ENCODE measurements around the gene TOMM34. TPM values are rescaled to one million over a fixed set of nuclear protein-coding genes. Genes with fewer than 3 reads are reported as not detected.

TOMM34 gene
- total RNA-seq, 1 experiment from 2014 or later, result 37.5 TPM

DNA sequence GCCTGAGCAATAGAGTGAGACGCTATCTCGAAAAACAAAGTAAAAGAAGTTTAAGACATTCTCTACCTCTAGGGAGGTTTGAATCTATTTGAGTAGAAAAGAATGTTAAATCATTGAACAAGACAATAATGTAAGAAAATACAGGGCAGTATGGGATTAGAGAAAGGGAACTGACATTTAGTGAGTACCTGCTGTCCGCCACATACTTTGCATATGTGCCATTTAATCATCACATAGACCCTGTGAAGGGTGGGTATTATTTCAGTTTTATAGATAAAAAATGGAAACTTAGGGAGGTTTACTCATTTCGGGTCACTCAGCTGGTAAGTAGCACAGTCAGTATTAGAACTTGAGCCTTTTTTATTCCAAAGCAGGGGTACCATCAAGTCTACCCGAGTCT, 37.5 kb upstream of the TOMM34 start:
- no peak for DNase-seq

More for the DNA sequence above, 37.5 kb upstream of the TOMM34 start:
- Histone ChIP-seq H2BK120ac (ENCODE audit: low read depth, low read length, poor library complexity, severe bottlenecking) (no peak overlapping the region), H3K9ac (ENCODE audit: extremely low read depth, insufficient read length, low read length) (no peak overlapping the region), H3K27ac (ENCODE audit: insufficient read length, low read depth, low read length) (no peak overlapping the region), H2BK20ac (ENCODE audit: low read depth, low read length, poor library complexity, severe bottlenecking) (no peak overlapping the region), H2BK12ac (ENCODE audit: insufficient read length, low read depth, low read length) (no peak overlapping the region), H3T11ph (ENCODE audit: low read length) (no peak overlapping the region), H4K8ac (replicated peaks; ENCODE audit: insufficient read length, low read depth, low read length) (no peak overlapping the region), H3K27me3 (ENCODE audit: insufficient read depth, low read length) (no peaks in the 10 kb centered on the region), H2AFZ (ENCODE audit: low read length) (no peak overlapping the region), H3K14ac (ENCODE audit: insufficient read depth, low read length) (no peak overlapping the region), H3K56ac (ENCODE audit: insufficient read length, low read depth, low read length) (no peak overlapping the region), H3K18ac (ENCODE audit: insufficient read length, low read depth, low read length) (no peak overlapping the region), H3K23me2 (ENCODE audit: insufficient read length, low read depth, low read length, poor library complexity, severe bottlenecking) (no peaks in the 10 kb centered on the region), H3K4me2 (ENCODE audit: insufficient read depth, insufficient read length, low read length) (no peak overlapping the region), H4K20me1 (ENCODE audit: control insufficient read depth, insufficient read depth, insufficient read length) (no peaks in the 10 kb centered on the region), H3K4me1 (ENCODE audit: insufficient read depth, low read length) (no peaks in the 10 kb centered on the region), H3K79me1 (ENCODE audit: insufficient read depth, low read depth, low read length, poor library complexity, severe bottlenecking) (no peaks in the 10 kb centered on the region), H4K5ac (ENCODE audit: insufficient read length, low read depth, low read length) (no peak overlapping the region), H3K9me3 (ENCODE audit: control insufficient read depth, low read depth, low read length) (no peaks in the 10 kb centered on the region), H2BK5ac (ENCODE audit: insufficient read length, low read length) (no peak overlapping the region), H3K79me2 (ENCODE audit: insufficient read depth, low read length) (no peaks in the 10 kb centered on the region), H4K91ac (ENCODE audit: insufficient read length, low read depth, low read length) (no peak overlapping the region), H3K4ac (ENCODE audit: low read depth, low read length) (no peak overlapping the region), H3K23ac (ENCODE audit: insufficient read length, low read depth, low read length) (no peak overlapping the region), H2BK15ac (ENCODE audit: low read depth, low read length) (no peak overlapping the region), H2AK5ac (ENCODE audit: insufficient read length, low read length) (no peak overlapping the region)
- H3K9me3 Mint-ChIP-seq, result no peaks in the 10 kb centered on the region
- TF ChIP-seq, protein P1, sequence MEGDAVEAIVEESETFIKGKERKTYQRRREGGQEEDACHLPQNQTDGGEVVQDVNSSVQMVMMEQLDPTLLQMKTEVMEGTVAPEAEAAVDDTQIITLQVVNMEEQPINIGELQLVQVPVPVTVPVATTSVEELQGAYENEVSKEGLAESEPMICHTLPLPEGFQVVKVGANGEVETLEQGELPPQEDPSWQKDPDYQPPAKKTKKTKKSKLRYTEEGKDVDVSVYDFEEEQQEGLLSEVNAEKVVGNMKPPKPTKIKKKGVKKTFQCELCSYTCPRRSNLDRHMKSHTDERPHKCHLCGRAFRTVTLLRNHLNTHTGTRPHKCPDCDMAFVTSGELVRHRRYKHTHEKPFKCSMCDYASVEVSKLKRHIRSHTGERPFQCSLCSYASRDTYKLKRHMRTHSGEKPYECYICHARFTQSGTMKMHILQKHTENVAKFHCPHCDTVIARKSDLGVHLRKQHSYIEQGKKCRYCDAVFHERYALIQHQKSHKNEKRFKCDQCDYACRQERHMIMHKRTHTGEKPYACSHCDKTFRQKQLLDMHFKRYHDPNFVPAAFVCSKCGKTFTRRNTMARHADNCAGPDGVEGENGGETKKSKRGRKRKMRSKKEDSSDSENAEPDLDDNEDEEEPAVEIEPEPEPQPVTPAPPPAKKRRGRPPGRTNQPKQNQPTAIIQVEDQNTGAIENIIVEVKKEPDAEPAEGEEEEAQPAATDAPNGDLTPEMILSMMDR (conservative IDR thresholded peaks at IDR 0.05), result no peak
- no peak overlapping the region for H3K27ac Mint-ChIP-seq
- H3K27me3 Mint-ChIP-seq (ENCODE audit: low read depth), result no peaks in the 10 kb centered on the region
- WGBS (ENCODE audit: extremely low coverage, insufficient read length, low lambda C conversion rate), result no CpG with 5 or more reads among the region's 5 CpGs
- H3K4me3 Mint-ChIP-seq, result no peak overlapping the region
- peaks cover 0 to 4% of the 10 kb centered on the region in 2 experiments; a peak in 2 of 4 replicates for H3K4me1 Mint-ChIP-seq
- H3K36me3 Mint-ChIP-seq (ENCODE audit: insufficient read depth in 1 of 3, low read depth in 3 of 3), result peaks cover 8 to 65% (median 63%) of the 10 kb centered on the region in 3 experiments; a peak in 6 of 7 replicates
